ENCODE measurements around the gene PLXNA4. TPM values are rescaled to one million over a fixed set of nuclear protein-coding genes. Genes with fewer than 3 reads are reported as not detected.
"Not testable (repeated sequence)": the region's sequence is repeated elsewhere in the genome, so short reads cannot be mapped to it uniquely, and the experiment has no call there.

PLXNA4 gene
- total RNA-seq, 4 donors from 2014 or later = 1.1 to 2.8 (median 1.4) TPM

GRCh38 chr7:132169730-132170129, 406.5 kb downstream of the PLXNA4 start:
- WGBS, 2 donors (ENCODE audit: low coverage in 1 of 2) = 67 to 72% methylated on average over 3 to 9 of the region's 9 CpGs
- TF ChIP-seq POLR2AphosphoS5 (IDR thresholded peaks at IDR 0.05) (no peak), EP300 (IDR thresholded peaks at IDR 0.05; ENCODE audit: low read depth) (no peak), POLR2A (IDR thresholded peaks at IDR 0.05) (no peak), CTCF (IDR thresholded peaks at IDR 0.05) (no peak)
- in situ Hi-C loops (cut with MboI; ENCODE audit: low pct_ligation_motif_present in 1 of 4, low pct_unique_long_range_greater_than_20kb in 1 of 4, low sequenced_read_pairs in 3 of 4) = no loop called here
- Histone ChIP-seq H3K9me3 (no peaks in the 10 kb centered on the region), H3K4me1 (no peaks in the 10 kb centered on the region), H3K4me3 (no peak overlapping the region), H3K27ac (no peak overlapping the region), H3K27me3 (no peaks in the 10 kb centered on the region), H3K36me3 (no peaks in the 10 kb centered on the region)
- DNase-seq = no peak
- intact Hi-C loops (cut with DNase I; ENCODE audit: low total_unique reads) = no loop called here

GRCh38 chr7:132168239-132168638, 408.0 kb downstream of the PLXNA4 start:
- H3K9me3 ChIP-seq = no peaks in the 10 kb centered on the region
- H3K4me1 ChIP-seq = no peaks in the 10 kb centered on the region
- intact Hi-C loops (cut with DNase I; ENCODE audit: low total_unique reads) (no loop called here), in situ Hi-C loops (cut with MboI; ENCODE audit: low pct_ligation_motif_present in 1 of 4, low pct_unique_long_range_greater_than_20kb in 1 of 4, low sequenced_read_pairs in 3 of 4) (no loop called here)
- no peak overlapping the region for H3K4me3 ChIP-seq
- H3K27ac ChIP-seq = no peak overlapping the region
- WGBS, 2 donors (ENCODE audit: low coverage in 1 of 2) = 90 to 100% methylated on average over 1 to 17 of the region's 17 CpGs
- no peaks in the 10 kb centered on the region for H3K36me3 ChIP-seq
- H3K27me3 ChIP-seq = no peaks in the 10 kb centered on the region
- TF ChIP-seq POLR2AphosphoS5 (IDR thresholded peaks at IDR 0.05) (no peak), POLR2A (IDR thresholded peaks at IDR 0.05) (no peak), CTCF (IDR thresholded peaks at IDR 0.05) (no peak), EP300 (IDR thresholded peaks at IDR 0.05; ENCODE audit: low read depth) (no peak)
- DNase-seq = no peak

GRCh38 chr7:132165695-132166094, 410.6 kb downstream of the PLXNA4 start:
- 73 to 94% methylated on average over 2 to 7 of the region's 7 CpGs for WGBS, 2 donors (ENCODE audit: low coverage in 1 of 2)
- DNase-seq; H3K9me3 ChIP-seq; in situ Hi-C loops (cut with MboI; ENCODE audit: low pct_ligation_motif_present in 1 of 4, low pct_unique_long_range_greater_than_20kb in 1 of 4, low sequenced_read_pairs in 3 of 4); H3K27me3 ChIP-seq; H3K27ac ChIP-seq; intact Hi-C loops (cut with DNase I; ENCODE audit: low total_unique reads); H3K36me3 ChIP-seq; H3K4me1 ChIP-seq; H3K4me3 ChIP-seq: not testable (repeated sequence)

GRCh38 chr7:132164558-132165125, 411.6 kb downstream of the PLXNA4 start:
- no peak for DNase-seq

More at GRCh38 chr7:132164558-132165125, 411.6 kb downstream of the PLXNA4 start:
- H3K4me1 ChIP-seq = no peaks in the 10 kb centered on the region
- 92 to 100% methylated on average over 1 to 12 of the region's 12 CpGs for WGBS, 2 donors (ENCODE audit: low coverage in 1 of 2)
- in situ Hi-C loops (cut with MboI; ENCODE audit: low pct_ligation_motif_present in 1 of 4, low pct_unique_long_range_greater_than_20kb in 1 of 4, low sequenced_read_pairs in 3 of 4) = no loop called here
- H3K27me3 ChIP-seq = no peaks in the 10 kb centered on the region
- no peaks in the 10 kb centered on the region for H3K36me3 ChIP-seq
- intact Hi-C loops (cut with DNase I; ENCODE audit: low total_unique reads) = no loop called here
- no peak overlapping the region for H3K27ac ChIP-seq
- H3K9me3 ChIP-seq = no peaks in the 10 kb centered on the region
- TF ChIP-seq EP300 (IDR thresholded peaks at IDR 0.05; ENCODE audit: low read depth) (no peak), POLR2AphosphoS5 (IDR thresholded peaks at IDR 0.05) (no peak), CTCF (IDR thresholded peaks at IDR 0.05) (no peak), POLR2A (IDR thresholded peaks at IDR 0.05) (no peak)
- H3K4me3 ChIP-seq = no peak overlapping the region
